Endothelial cell of umbilical vein (primary cell): ENCODE data around the gene TMEM62. TPM values are rescaled to one million over a fixed set of nuclear protein-coding genes. Genes with fewer than 3 reads are reported as not detected.

Experiments
- BruUV-seq: library from RNA; stranded (reverse); fragments of 400-500 nt; replicated peaks from 2 replicates; lab custom pipeline; 2021; lab: Mats Ljungman, UMichigan
- CTCF ChIA-PET: fragments of 300-600, 350-600 bp; sonication (Branson Sonifier 250); formaldehyde crosslinking; loops from one replicate; lab custom pipeline; 2021; ENCODE audit warnings: antibody characterized with exemption, inconsistent platforms; lab: Charles Lee
- POLR2A ChIA-PET: fragments of 300-600, 350-600 bp; sonication (Branson Sonifier 250); formaldehyde crosslinking; loops from one replicate; lab custom pipeline; 2021; ENCODE audit warnings: antibody characterized with exemption, inconsistent platforms; lab: Charles Lee
- DNase-seq: peaks from one replicate; pipeline ENCODE4 v3.0.0-alpha.2; 2011; ENCODE audit warnings: low read depth, low spot score
- FAIRE-seq: peaks from 2 replicates; lab custom pipeline; 2011; peaks lifted over from hg19 to GRCh38; lab: Jason Lieb, UNC
- H2AFZ ChIP-seq: 2 replicates; pipeline ENCODE4 v1.6.0; 2012; ENCODE audit warnings: low read depth, low read length, control low read depth, inconsistent platforms
- H3K27ac ChIP-seq: 2 replicates; pipeline ENCODE4 v1.5.1; 2011; ENCODE audit warnings: low read depth, mild to moderate bottlenecking, control low read depth, low read length, moderate library complexity; ENCODE audit not compliant: insufficient read depth
- H3K27me3 ChIP-seq, 2 experiments: 2 replicates each; pipeline versions ENCODE4 v1.6.0 to v1.6.1; 2011; ENCODE audit warnings: low read length in 2 of 2, mixed read lengths in 1 of 2; ENCODE audit not compliant: control insufficient read depth in 2 of 2, insufficient read depth in 2 of 2
- H3K36me3 ChIP-seq, 2 experiments: 2 replicates in 1 of 2; 3 replicates in 1 of 2; pipeline ENCODE4 v1.5.1; 2011; ENCODE audit warnings: low read length in 2 of 2, mild to moderate bottlenecking in 1 of 2, moderate library complexity in 1 of 2; ENCODE audit not compliant: control insufficient read depth in 2 of 2, insufficient read depth in 2 of 2; ENCODE audit errors: extremely low read depth in 1 of 2
- H3K4me1 ChIP-seq: 3 replicates; pipeline ENCODE4 v1.5.1; 2011; ENCODE audit warnings: mild to moderate bottlenecking, low read length; ENCODE audit not compliant: control insufficient read depth, insufficient read depth; ENCODE audit errors: extremely low read depth
- H3K4me2 ChIP-seq: 2 replicates; pipeline ENCODE4 v1.6.1; 2011; ENCODE audit warnings: low read length, control low read depth, mixed read lengths; ENCODE audit not compliant: insufficient read depth
- H3K4me3 ChIP-seq, 3 experiments: fragments of 200-600 bp in 1 of 3; sonication (generic), shearing (Covaris generic) in 1 of 3; replicated peaks in 1 of 3; 2 replicates each; pipeline ENCODE4 v1.5.1; 2011 to 2016; ENCODE audit warnings: control low read depth in 3 of 3, low read length in 3 of 3, mild to moderate bottlenecking in 2 of 3, inconsistent platforms in 1 of 3, low read depth in 1 of 3, moderate library complexity in 1 of 3; ENCODE audit not compliant: insufficient read depth in 1 of 3
- H3K79me2 ChIP-seq: 2 replicates; pipeline ENCODE4 v1.6.0; 2012; ENCODE audit warnings: low read length, inconsistent platforms; ENCODE audit not compliant: control insufficient read depth, insufficient read depth
- H3K9ac ChIP-seq: replicated peaks from 2 replicates; pipeline ENCODE3; 2011; ENCODE audit warnings: low read length, control low read depth; ENCODE audit not compliant: insufficient read depth; ENCODE audit errors: extremely low read depth
- H3K9me1 ChIP-seq: replicated peaks from 3 replicates; pipeline ENCODE4 v1.6.0; 2011; ENCODE audit warnings: mild to moderate bottlenecking, low read length; ENCODE audit not compliant: control insufficient read depth, insufficient read depth; ENCODE audit errors: extremely low read depth
- H3K9me3 ChIP-seq: replicated peaks from 2 replicates; pipeline ENCODE4 v1.5.1; 2012; ENCODE audit warnings: low read length, inconsistent platforms; ENCODE audit not compliant: control insufficient read depth, insufficient read depth
- H4K20me1 ChIP-seq: replicated peaks from 2 replicates; pipeline ENCODE3; 2011; ENCODE audit warnings: mild to moderate bottlenecking, low read length; ENCODE audit not compliant: control insufficient read depth, insufficient read depth; ENCODE audit errors: extremely low read depth
- EZH2 ChIP-seq: IDR thresholded peaks from 2 replicates; pipeline ENCODE4 v1.6.1; 2012; ENCODE audit warnings: borderline replicate concordance, low read depth, mild to moderate bottlenecking, moderate library complexity, low read length, inconsistent platforms; ENCODE audit not compliant: severe bottlenecking
- FOS ChIP-seq: IDR thresholded peaks from 2 replicates; pipeline ENCODE4 v1.6.1; 2011; ENCODE audit warnings: mild to moderate bottlenecking, low read length, moderate library complexity, borderline replicate concordance; ENCODE audit not compliant: insufficient read depth
- GATA2 ChIP-seq: IDR thresholded peaks from 2 replicates; pipeline ENCODE4 v1.7.0; 2011; ENCODE audit warnings: low read depth, mild to moderate bottlenecking, moderate library complexity, mixed read lengths, low read length; ENCODE audit not compliant: insufficient read length, insufficient read depth
- JUN ChIP-seq: IDR thresholded peaks from 2 replicates; pipeline ENCODE4 v1.6.1; 2011; ENCODE audit warnings: borderline replicate concordance, low read depth; ENCODE audit not compliant: insufficient read length, insufficient read depth
- MYC ChIP-seq: IDR thresholded peaks from one replicate; pipeline ENCODE4 v1.6.1; 2011; ENCODE audit warnings: mild to moderate bottlenecking, low read depth, low read length
- POLR2A ChIP-seq: IDR thresholded peaks from 2 replicates; pipeline ENCODE4 v1.6.1; 2012; ENCODE audit warnings: low read depth, mild to moderate bottlenecking, control low read depth, low read length
- POLR2AphosphoS5 ChIP-seq: IDR thresholded peaks from 2 replicates; pipeline ENCODE4 v1.6.1; 2012; ENCODE audit warnings: low read depth, mild to moderate bottlenecking, control low read depth, low read length, moderate library complexity; ENCODE audit not compliant: insufficient read depth
- dilution Hi-C: fragments of 300-500 bp; cut with MboI; formaldehyde crosslinking; loops from one replicate; pipeline ENCODE4 v1.15.0; 2019; ENCODE audit warnings: low sequenced_read_pairs; ENCODE audit not compliant: extremely low pct_ligation_motif_present
- intact Hi-C: fragments of 100-400 bp; cut with micrococcal nuclease; formaldehyde crosslinking; loops from one replicate; pipeline ENCODE4 v1.10.0; 2022
- polyA plus RNA-seq, 4 experiments: library from polyadenylated mRNA; depleted of rRNA in 3 of 4; stranded (reverse) in 3 of 4; unstranded in 1 of 4; fragments of >200 nt; gene quantifications; 2 replicates each; pipeline versions ENCODE4 v1.2.1 to v1.2.3, GENCODE V29; 2011 to 2012; ENCODE audit warnings: missing spikeins in 1 of 4
- total RNA-seq: library from RNA; stranded (reverse); gene quantifications from 2 replicates; pipeline ENCODE4 v1.2.3, GENCODE V29; 2021
- TF ChIP-seq, protein P1 (sequence below): IDR thresholded peaks from 2 replicates; pipeline ENCODE4 v1.6.1; 2011; ENCODE audit not compliant: insufficient read depth, insufficient read length
- TF ChIP-seq, protein P2 (sequence below), 2 donors: IDR thresholded peaks; 1 replicate in 1 of 2; 2 replicates in 1 of 2; pipeline ENCODE4 v1.5.1; 2011; ENCODE audit warnings: low read length in 2 of 2, mild to moderate bottlenecking in 2 of 2, moderate library complexity in 2 of 2, control low read depth in 1 of 2, inconsistent platforms in 1 of 2, low read depth in 1 of 2; ENCODE audit not compliant: insufficient read depth in 1 of 2; ENCODE audit errors: extremely low read depth in 1 of 2

The TMEM62 gene
- total and polyA plus RNA-seq, 2 donors (not counting 3 experiments of a cell fraction or from before 2014, with no cell fraction given), result 10.4 to 22.2 TPM

DNA sequence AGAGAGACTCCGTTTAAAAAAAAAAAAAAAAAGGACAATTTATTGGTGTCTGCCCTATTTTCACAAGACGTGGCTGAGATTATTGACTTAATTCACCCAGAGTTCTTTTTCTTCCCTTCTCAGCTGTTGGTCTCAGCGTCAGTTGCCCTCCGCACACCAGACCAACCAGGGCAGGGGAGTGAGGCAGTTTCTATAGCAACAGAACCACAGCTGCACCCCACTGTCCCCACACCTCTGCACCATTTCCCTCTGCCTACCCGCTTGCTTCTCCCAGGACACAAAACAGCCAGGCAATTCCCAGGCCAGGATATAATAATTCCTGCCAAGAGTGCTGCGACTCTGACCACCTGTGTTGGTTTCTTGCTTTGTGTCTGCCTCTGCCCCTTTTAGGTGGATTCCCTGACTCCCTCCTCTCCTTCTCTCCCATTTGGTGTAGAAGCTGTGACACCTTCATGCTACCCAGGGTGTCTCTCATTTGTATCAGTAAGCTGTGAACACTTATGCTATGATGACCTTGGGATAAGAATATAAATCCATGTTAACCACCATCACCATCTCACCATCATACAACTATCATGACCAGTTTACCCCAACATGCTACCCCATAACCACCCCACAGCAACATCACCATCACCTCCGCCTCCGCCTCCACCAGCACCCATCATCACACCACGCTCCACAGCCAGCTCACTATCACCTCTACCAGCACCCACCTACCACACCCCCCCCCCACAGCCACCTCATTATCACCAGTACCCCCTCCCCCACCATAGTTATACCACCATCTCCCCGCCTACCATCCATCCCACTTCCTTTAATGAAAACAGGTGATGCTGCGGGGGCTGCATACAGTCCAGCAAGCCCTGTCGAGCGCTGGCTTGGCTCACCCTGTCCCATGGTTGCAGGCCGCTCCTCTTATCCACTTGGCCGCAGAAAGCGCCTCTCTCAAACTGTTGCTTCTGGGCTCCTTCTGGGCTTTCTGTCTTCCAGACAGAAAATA, 86.8 kb downstream of the TMEM62 start:
- POLR2A ChIA-PET, result interaction anchor here (0.6 kb wide), 1 partner anchor 436 kb away, joined by 3 read pairs; no protein-coding TSS in a partner anchor
- H3K4me3 ChIP-seq, result no peak overlapping the region
- FAIRE-seq (no peak), DNase-seq (no peak)
- H3K27me3 ChIP-seq, result peaks cover 5 to 26% of the 10 kb centered on the region in 2 experiments
- BruUV-seq, result no TSS peak
- TF ChIP-seq, protein P1, sequence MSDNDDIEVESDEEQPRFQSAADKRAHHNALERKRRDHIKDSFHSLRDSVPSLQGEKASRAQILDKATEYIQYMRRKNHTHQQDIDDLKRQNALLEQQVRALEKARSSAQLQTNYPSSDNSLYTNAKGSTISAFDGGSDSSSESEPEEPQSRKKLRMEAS, result no peak
- TF ChIP-seq MYC (no peak), GATA2 (no peak), EZH2 (no peak), JUN (no peak), FOS (no peak), POLR2AphosphoS5 (no peak), POLR2A (no peak)
- TF ChIP-seq, protein P2, sequence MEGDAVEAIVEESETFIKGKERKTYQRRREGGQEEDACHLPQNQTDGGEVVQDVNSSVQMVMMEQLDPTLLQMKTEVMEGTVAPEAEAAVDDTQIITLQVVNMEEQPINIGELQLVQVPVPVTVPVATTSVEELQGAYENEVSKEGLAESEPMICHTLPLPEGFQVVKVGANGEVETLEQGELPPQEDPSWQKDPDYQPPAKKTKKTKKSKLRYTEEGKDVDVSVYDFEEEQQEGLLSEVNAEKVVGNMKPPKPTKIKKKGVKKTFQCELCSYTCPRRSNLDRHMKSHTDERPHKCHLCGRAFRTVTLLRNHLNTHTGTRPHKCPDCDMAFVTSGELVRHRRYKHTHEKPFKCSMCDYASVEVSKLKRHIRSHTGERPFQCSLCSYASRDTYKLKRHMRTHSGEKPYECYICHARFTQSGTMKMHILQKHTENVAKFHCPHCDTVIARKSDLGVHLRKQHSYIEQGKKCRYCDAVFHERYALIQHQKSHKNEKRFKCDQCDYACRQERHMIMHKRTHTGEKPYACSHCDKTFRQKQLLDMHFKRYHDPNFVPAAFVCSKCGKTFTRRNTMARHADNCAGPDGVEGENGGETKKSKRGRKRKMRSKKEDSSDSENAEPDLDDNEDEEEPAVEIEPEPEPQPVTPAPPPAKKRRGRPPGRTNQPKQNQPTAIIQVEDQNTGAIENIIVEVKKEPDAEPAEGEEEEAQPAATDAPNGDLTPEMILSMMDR (IDR thresholded peaks at IDR 0.05; ENCODE audit: extremely low read depth in 1 of 2, insufficient read depth in 1 of 2, low read depth in 1 of 2, low read length in 2 of 2), result no peak
- no peaks in the 10 kb centered on the region for H4K20me1 ChIP-seq
- no peaks in the 10 kb centered on the region for H3K9me1 ChIP-seq
- no peaks in the 10 kb centered on the region for H3K36me3 ChIP-seq
- no peak overlapping the region for H3K27ac ChIP-seq
- no peak overlapping the region for H3K9ac ChIP-seq
- no peaks in the 10 kb centered on the region for H3K79me2 ChIP-seq
- intact Hi-C loops, result no loop called here
- CTCF ChIA-PET, result interaction anchor here (1.1 to 2.4 kb wide), 3 partner anchors 15 to 65 kb away, joined by 3 to 19 read pairs (median 12); no protein-coding TSS in a partner anchor
- dilution Hi-C loops, result no loop called here
- no peaks in the 10 kb centered on the region for H3K9me3 ChIP-seq
- H2AFZ ChIP-seq, result no peak overlapping the region
- no peaks in the 10 kb centered on the region for H3K4me1 ChIP-seq
- H3K4me2 ChIP-seq, result no peak overlapping the region
